NCI-H1092 treated with DMSO at 0.1 percent for 48 hours (cell line): ENCODE data around the gene EIF2S1.
"Not testable (repeated sequence)": the region's sequence is repeated elsewhere in the genome, so short reads cannot be mapped to it uniquely, and the experiment has no call there.

Experiments
- DNase-seq: peaks from one replicate; lab custom pipeline; 2025; lab: John Stamatoyannopoulos, UW

The EIF2S1 gene

GRCh38 chr14:67359775-67360469, at the start of gene EIF2S1, which contains the start of gene ATP6V1D:
TSS of gene EIF2S1 (plus strand) at chr14:67360328. CDS start at chr14:67364768, 4,440 bp downstream.
TSS of gene ATP6V1D (minus strand) at chr14:67359804. CDS start at chr14:67359698, 106 bp downstream.
- DNase-seq = peak; percentile 99

GRCh38 chr14:67311868-67312267, 48.3 kb upstream of the EIF2S1 start:
- no peak for DNase-seq

- no peak for DNase-seq
Observed at GRCh38 chr14:67313153-67313552, 47.0 kb upstream of the EIF2S1 start.

GRCh38 chr14:67317822-67318221, 42.3 kb upstream of the EIF2S1 start:
- DNase-seq = no peak

- DNase-seq = no peak
Observed at GRCh38 chr14:67319142-67319541, 41.0 kb upstream of the EIF2S1 start.

- DNase-seq = not testable (repeated sequence)
Observed at GRCh38 chr14:67329666-67330065, 30.5 kb upstream of the EIF2S1 start.

- DNase-seq = no peak
Observed at GRCh38 chr14:67331368-67332125, 28.6 kb upstream of the EIF2S1 start.

GRCh38 chr14:67332468-67332867, 27.7 kb upstream of the EIF2S1 start:
- no peak for DNase-seq

GRCh38 chr14:67335781-67336180, 24.3 kb upstream of the EIF2S1 start:
- no peak for DNase-seq

GRCh38 chr14:67341231-67341630, 18.9 kb upstream of the EIF2S1 start:
- not testable (repeated sequence) for DNase-seq

- DNase-seq = no peak
Observed at GRCh38 chr14:67343601-67344230, 16.4 kb upstream of the EIF2S1 start.

- DNase-seq = no peak
Observed at GRCh38 chr14:67345583-67345982, 14.5 kb upstream of the EIF2S1 start.

- no peak for DNase-seq
Observed at GRCh38 chr14:67352055-67352454, 8.1 kb upstream of the EIF2S1 start.

- DNase-seq = no peak
Observed at GRCh38 chr14:67357186-67357968, 2.8 kb upstream of the EIF2S1 start.

- DNase-seq = no peak
Observed at GRCh38 chr14:67357969-67358354, 2.2 kb upstream of the EIF2S1 start.

GRCh38 chr14:67358924-67359774, 979 bp upstream of the EIF2S1 start:
- DNase-seq = no peak

- DNase-seq = no peak
Observed at GRCh38 chr14:67360470-67361206, 510 bp downstream of the EIF2S1 start.

GRCh38 chr14:67365476-67365875, 5.3 kb downstream of the EIF2S1 start:
- no peak for DNase-seq

- no peak for DNase-seq
Observed at GRCh38 chr14:67370830-67371229, 10.7 kb downstream of the EIF2S1 start.
